Measurements from ENCODE around the gene PAPOLG. TPM values are rescaled to one million over a fixed set of nuclear protein-coding genes. Genes with fewer than 3 reads are reported as not detected.

The PAPOLG gene
- total RNA-seq, 1 experiment from 2014 or later: 14.4 TPM

DNA sequence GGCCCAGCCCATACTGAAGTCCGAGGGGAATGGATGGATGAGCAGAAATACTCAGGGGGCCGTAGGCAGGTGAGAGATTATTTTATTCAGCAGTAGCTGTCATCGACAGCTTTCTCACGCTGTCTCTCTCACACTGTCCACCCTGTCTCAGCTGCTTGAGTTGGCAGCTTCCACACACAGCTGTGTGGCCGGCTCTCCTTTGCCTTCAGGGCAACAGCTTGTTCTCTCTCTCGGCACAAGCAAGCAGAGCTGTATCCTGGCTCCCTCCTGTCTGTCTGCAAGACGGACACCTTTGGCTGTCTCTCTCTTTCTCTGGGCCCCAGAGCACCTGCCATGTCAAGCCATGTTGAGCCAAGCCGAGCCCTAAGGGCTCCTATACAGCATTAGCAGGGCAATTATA is 9.8 kb upstream of the PAPOLG start:
- H3K4me1 Mint-ChIP-seq (ENCODE audit: low read depth, unreplicated experiment): no peaks in the 10 kb centered on the region
- BruUV-seq (replicated peaks): no TSS peak
- CTCF ChIA-PET: no interaction called here
- no peak overlapping the region for H3K27ac Mint-ChIP-seq (ENCODE audit: unreplicated experiment)
- intact Hi-C loops (cut with micrococcal nuclease; ENCODE audit: unreplicated experiment): no loop called here
- no peaks in the 10 kb centered on the region for H3K27me3 Mint-ChIP-seq (ENCODE audit: unreplicated experiment)
- no peak for DNase-seq
- H3K36me3 Mint-ChIP-seq (ENCODE audit: insufficient read depth, unreplicated experiment): no peaks in the 10 kb centered on the region
- TF ChIP-seq, protein P1, sequence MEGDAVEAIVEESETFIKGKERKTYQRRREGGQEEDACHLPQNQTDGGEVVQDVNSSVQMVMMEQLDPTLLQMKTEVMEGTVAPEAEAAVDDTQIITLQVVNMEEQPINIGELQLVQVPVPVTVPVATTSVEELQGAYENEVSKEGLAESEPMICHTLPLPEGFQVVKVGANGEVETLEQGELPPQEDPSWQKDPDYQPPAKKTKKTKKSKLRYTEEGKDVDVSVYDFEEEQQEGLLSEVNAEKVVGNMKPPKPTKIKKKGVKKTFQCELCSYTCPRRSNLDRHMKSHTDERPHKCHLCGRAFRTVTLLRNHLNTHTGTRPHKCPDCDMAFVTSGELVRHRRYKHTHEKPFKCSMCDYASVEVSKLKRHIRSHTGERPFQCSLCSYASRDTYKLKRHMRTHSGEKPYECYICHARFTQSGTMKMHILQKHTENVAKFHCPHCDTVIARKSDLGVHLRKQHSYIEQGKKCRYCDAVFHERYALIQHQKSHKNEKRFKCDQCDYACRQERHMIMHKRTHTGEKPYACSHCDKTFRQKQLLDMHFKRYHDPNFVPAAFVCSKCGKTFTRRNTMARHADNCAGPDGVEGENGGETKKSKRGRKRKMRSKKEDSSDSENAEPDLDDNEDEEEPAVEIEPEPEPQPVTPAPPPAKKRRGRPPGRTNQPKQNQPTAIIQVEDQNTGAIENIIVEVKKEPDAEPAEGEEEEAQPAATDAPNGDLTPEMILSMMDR (IDR thresholded peaks at IDR 0.05; ENCODE audit: unreplicated experiment): no peak
- H3K4me3 Mint-ChIP-seq (ENCODE audit: low read depth, unreplicated experiment): no peak overlapping the region
- H3K9me3 Mint-ChIP-seq (ENCODE audit: low read depth, unreplicated experiment): no peaks in the 10 kb centered on the region

DNA sequence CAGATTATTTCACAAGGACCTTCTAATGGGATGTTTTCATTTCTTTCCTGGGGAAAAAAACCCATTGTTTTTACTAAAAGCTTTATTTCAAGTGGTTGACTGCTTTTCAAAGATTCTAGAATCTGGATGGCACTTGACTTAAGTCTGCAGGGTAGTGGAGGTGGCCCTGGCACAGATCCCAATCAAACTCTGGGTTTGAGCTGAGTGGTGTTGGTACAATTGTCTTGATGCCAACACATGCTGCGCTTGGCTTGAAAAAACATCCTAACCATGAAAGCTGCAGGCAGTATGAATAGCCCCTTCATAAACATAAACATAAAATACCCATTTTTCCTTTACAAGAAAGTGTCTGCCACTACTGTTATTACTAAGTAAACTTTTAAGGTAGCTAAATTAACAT is 3.6 kb downstream of the PAPOLG start:
- DNase-seq: no peak
- H3K36me3 Mint-ChIP-seq (ENCODE audit: insufficient read depth, unreplicated experiment): peaks cover 21% of the 10 kb centered on the region
- H3K4me1 Mint-ChIP-seq (ENCODE audit: low read depth, unreplicated experiment): peaks cover 12% of the 10 kb centered on the region
- TF ChIP-seq, protein P1 (IDR thresholded peaks at IDR 0.05; ENCODE audit: unreplicated experiment): no peak
- intact Hi-C loops (cut with micrococcal nuclease; ENCODE audit: unreplicated experiment): loop anchor here (5.0 kb wide), 1 partner anchor 52 kb away; no protein-coding TSS in a partner anchor
- no TSS peak for BruUV-seq (replicated peaks)
- no peaks in the 10 kb centered on the region for H3K9me3 Mint-ChIP-seq (ENCODE audit: low read depth, unreplicated experiment)
- no peaks in the 10 kb centered on the region for H3K27me3 Mint-ChIP-seq (ENCODE audit: unreplicated experiment)
- CTCF ChIA-PET: interaction anchor here (0.5 kb wide), 1 partner anchor 86 kb away, joined by 5 read pairs; no protein-coding TSS in a partner anchor
- no peak overlapping the region for H3K27ac Mint-ChIP-seq (ENCODE audit: unreplicated experiment)
- no peak overlapping the region for H3K4me3 Mint-ChIP-seq (ENCODE audit: low read depth, unreplicated experiment)

DNA sequence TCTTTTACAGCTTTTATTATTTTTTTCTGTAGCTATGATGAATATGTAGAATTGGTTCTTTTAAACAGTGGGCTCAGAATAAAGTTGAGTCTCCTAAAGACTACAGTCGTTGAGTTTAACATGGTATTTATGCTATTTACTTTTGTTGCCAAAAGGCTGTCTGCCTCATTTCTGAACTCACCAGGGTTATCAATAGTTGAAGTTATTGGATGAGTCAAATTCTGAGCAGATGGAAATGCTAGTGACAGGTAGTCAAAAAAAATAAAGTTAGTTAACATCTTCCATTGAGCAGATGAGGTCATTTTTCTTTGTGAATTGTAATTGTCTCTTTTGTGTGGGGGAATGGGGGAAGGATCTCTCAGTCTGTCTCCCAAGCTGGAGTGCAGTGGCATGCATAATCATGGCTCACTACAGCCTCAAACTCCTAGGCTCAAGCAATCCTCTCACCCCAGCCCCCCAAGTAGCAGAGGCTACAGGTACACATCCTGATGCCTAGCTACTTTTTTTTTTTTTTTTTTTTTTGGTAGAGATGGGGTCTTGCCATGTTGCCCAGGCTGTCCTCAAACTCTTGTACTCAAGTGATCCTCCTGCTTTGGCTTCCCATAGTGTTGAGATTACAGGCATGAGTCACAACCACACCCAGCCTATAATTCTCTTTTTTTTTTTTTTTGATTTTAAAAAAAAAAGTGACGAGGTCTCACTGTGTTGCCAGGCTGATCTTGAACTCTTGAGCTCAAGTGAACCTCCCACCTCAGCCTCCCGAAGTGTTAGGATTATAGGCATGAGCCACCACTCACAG is 8.9 kb downstream of the PAPOLG start:
- DNase-seq: no peak
- intact Hi-C loops (cut with micrococcal nuclease; ENCODE audit: unreplicated experiment): no loop called here
- CTCF ChIA-PET: interaction anchor here (0.6 to 1.7 kb wide), 4 partner anchors 9 to 234 kb away, joined by 3 to 5 read pairs (median 4); partner anchors contain the start of gene PAPOLG

GRCh38 chr2:60766283-60766682 is 10.2 kb downstream of the PAPOLG start:
- CTCF ChIA-PET: interaction anchor here (0.7 kb wide), 1 partner anchor 518 kb away, joined by 5 read pairs; no protein-coding TSS in a partner anchor

More for the DNA sequence above, 8.9 kb downstream of the PAPOLG start:
- Mint-ChIP-seq H3K4me3 (ENCODE audit: low read depth, unreplicated experiment) (no peak overlapping the region), H3K4me1 (ENCODE audit: low read depth, unreplicated experiment) (no peaks in the 10 kb centered on the region), H3K36me3 (ENCODE audit: insufficient read depth, unreplicated experiment) (peaks cover 8% of the 10 kb centered on the region), H3K27ac (ENCODE audit: unreplicated experiment) (no peak overlapping the region), H3K9me3 (ENCODE audit: low read depth, unreplicated experiment) (no peaks in the 10 kb centered on the region), H3K27me3 (ENCODE audit: unreplicated experiment) (no peaks in the 10 kb centered on the region)
- no TSS peak for BruUV-seq (replicated peaks)
- TF ChIP-seq, protein P1 (IDR thresholded peaks at IDR 0.05; ENCODE audit: unreplicated experiment): no peak

More at GRCh38 chr2:60766283-60766682, 10.2 kb downstream of the PAPOLG start:
- intact Hi-C loops (cut with micrococcal nuclease; ENCODE audit: unreplicated experiment): no loop called here
- H3K4me3 Mint-ChIP-seq (ENCODE audit: low read depth, unreplicated experiment): no peak overlapping the region
- peaks cover 14% of the 10 kb centered on the region for H3K36me3 Mint-ChIP-seq (ENCODE audit: insufficient read depth, unreplicated experiment)
- TF ChIP-seq, protein P1 (IDR thresholded peaks at IDR 0.05; ENCODE audit: unreplicated experiment): no peak
- H3K4me1 Mint-ChIP-seq (ENCODE audit: low read depth, unreplicated experiment): no peaks in the 10 kb centered on the region
- BruUV-seq (replicated peaks): no TSS peak
- H3K27me3 Mint-ChIP-seq (ENCODE audit: unreplicated experiment): no peaks in the 10 kb centered on the region
- no peak overlapping the region for H3K27ac Mint-ChIP-seq (ENCODE audit: unreplicated experiment)
- H3K9me3 Mint-ChIP-seq (ENCODE audit: low read depth, unreplicated experiment): no peaks in the 10 kb centered on the region
- DNase-seq: no peak

All from Calu3 (cell line).